Smooth muscle cell (in vitro differentiated cells): ENCODE measurements around the gene RALB. TPM values are rescaled to one million over a fixed set of nuclear protein-coding genes. Genes with fewer than 3 reads are reported as not detected.

Experiments used
- DNase-seq: peaks from one replicate; lab custom pipeline; 2025; ENCODE audit not compliant: unreplicated experiment; lab: John Stamatoyannopoulos, UW
- H2AFZ ChIP-seq: fragments of 200-600 bp; sonication (generic); 2 replicates; pipeline ENCODE4 v1.6.0; 2016; ENCODE audit warnings: antibody characterized with exemption, low read depth, mild to moderate bottlenecking
- H3F3A ChIP-seq: fragments of 200-600 bp; sonication (generic); 2 replicates; pipeline ENCODE4 v1.6.0; 2017; ENCODE audit warnings: antibody characterized with exemption, low read depth
- H3K27ac ChIP-seq: fragments of 200-600 bp; sonication (generic); 2 replicates; pipeline ENCODE4 v1.5.1; 2016; ENCODE audit warnings: low read depth, mild to moderate bottlenecking
- H3K27me3 ChIP-seq: fragments of 200-600 bp; sonication (generic); 2 replicates; pipeline ENCODE4 v1.6.1; 2016; ENCODE audit warnings: low read depth, mild to moderate bottlenecking
- H3K36me3 ChIP-seq: fragments of 200-600 bp; sonication (generic); 2 replicates; pipeline ENCODE4 v1.5.1; 2016; ENCODE audit warnings: low read depth
- H3K4me1 ChIP-seq: fragments of 200-600 bp; sonication (generic); 2 replicates; pipeline ENCODE4 v1.5.1; 2016; ENCODE audit warnings: low read depth
- H3K4me2 ChIP-seq: fragments of 200-600 bp; sonication (generic); 2 replicates; pipeline ENCODE4 v1.6.0; 2016; ENCODE audit warnings: mild to moderate bottlenecking
- H3K4me3 ChIP-seq: fragments of 200-600 bp; sonication (generic); 2 replicates; pipeline ENCODE4 v1.5.1; 2016; ENCODE audit warnings: mild to moderate bottlenecking
- H3K79me2 ChIP-seq: fragments of 200-600 bp; sonication (generic); 2 replicates; pipeline ENCODE4 v1.6.0; 2016; ENCODE audit warnings: low read depth, mild to moderate bottlenecking
- H3K9ac ChIP-seq: fragments of 200-600 bp; sonication (generic); 2 replicates; pipeline ENCODE4 v1.6.0; 2016; ENCODE audit warnings: low read depth
- H3K9me3 ChIP-seq: fragments of 200-600 bp; sonication (generic); replicated peaks from 2 replicates; pipeline ENCODE4 v1.5.1; 2016; ENCODE audit warnings: low read depth
- H4K20me1 ChIP-seq: fragments of 200-600 bp; sonication (generic); 2 replicates; pipeline ENCODE4 v1.6.0; 2016; ENCODE audit warnings: low read depth
- CTCF ChIP-seq: fragments of 200-600 bp; sonication (generic); IDR thresholded peaks from 2 replicates; pipeline ENCODE4 v1.5.1; 2017; ENCODE audit warnings: borderline replicate concordance, mild to moderate bottlenecking, antibody characterized with exemption; ENCODE audit not compliant: insufficient read depth, poor library complexity, severe bottlenecking
- WGBS: methylation state at CpG from one replicate; pipeline ENCODE4 v1.1.7; 2016; ENCODE audit warnings: low lambda C conversion rate; 5-methylcytosine and 5-hydroxymethylcytosine counted together
- polyA plus RNA-seq: library from polyadenylated mRNA; unstranded; fragments of >200 nt; fragmentation: Nextera tagmentation; extraction: Ambion mirVana; gene quantifications from 2 replicates; pipeline ENCODE4 v1.2.1, GENCODE V29; 2016
- total RNA-seq: library from RNA; depleted of rRNA; stranded (reverse); fragments of >200 nt; gene quantifications from 2 replicates; pipeline ENCODE4 v1.2.3, GENCODE V29; 2014

Gene RALB
- total and polyA plus RNA-seq, 2 experiments from 2014 or later = 69.9 to 73.4 TPM

- Histone ChIP-seq H3K9me3 (no peaks in the 10 kb centered on the region), H3K27ac (no peak overlapping the region), H3K4me3 (no peak overlapping the region), H3K36me3 (no peaks in the 10 kb centered on the region), H4K20me1 (no peaks in the 10 kb centered on the region), H3K4me1 (peaks cover 28% of the 10 kb centered on the region), H3K79me2 (no peaks in the 10 kb centered on the region), H3K4me2 (peak overlapping the region; percentile 0), H3K9ac (no peak overlapping the region), H2AFZ (no peak overlapping the region), H3F3A (no peaks in the 10 kb centered on the region), H3K27me3 (no peaks in the 10 kb centered on the region)
- no peak for DNase-seq
- 12% methylated on average over 3 of the region's 3 CpGs for WGBS
- TF ChIP-seq CTCF = no peak
These were observed 9.4 kb upstream of the RALB start for GRCh38 chr2:120243211-120243610.

GRCh38 chr2:120243875-120244553 lies 8.6 kb upstream of the RALB start:
- DNase-seq = no peak
- Histone ChIP-seq H3K36me3 (no peaks in the 10 kb centered on the region), H3K4me1 (peaks cover 21% of the 10 kb centered on the region), H3K27ac (no peak overlapping the region), H3K4me3 (no peak overlapping the region), H3K27me3 (no peaks in the 10 kb centered on the region), H2AFZ (no peak overlapping the region), H4K20me1 (no peaks in the 10 kb centered on the region), H3F3A (no peaks in the 10 kb centered on the region), H3K79me2 (no peaks in the 10 kb centered on the region), H3K4me2 (no peak overlapping the region), H3K9me3 (no peaks in the 10 kb centered on the region), H3K9ac (no peak overlapping the region)
- no peak for TF ChIP-seq CTCF
- 98% methylated on average over 9 of the region's 9 CpGs for WGBS

DNA sequence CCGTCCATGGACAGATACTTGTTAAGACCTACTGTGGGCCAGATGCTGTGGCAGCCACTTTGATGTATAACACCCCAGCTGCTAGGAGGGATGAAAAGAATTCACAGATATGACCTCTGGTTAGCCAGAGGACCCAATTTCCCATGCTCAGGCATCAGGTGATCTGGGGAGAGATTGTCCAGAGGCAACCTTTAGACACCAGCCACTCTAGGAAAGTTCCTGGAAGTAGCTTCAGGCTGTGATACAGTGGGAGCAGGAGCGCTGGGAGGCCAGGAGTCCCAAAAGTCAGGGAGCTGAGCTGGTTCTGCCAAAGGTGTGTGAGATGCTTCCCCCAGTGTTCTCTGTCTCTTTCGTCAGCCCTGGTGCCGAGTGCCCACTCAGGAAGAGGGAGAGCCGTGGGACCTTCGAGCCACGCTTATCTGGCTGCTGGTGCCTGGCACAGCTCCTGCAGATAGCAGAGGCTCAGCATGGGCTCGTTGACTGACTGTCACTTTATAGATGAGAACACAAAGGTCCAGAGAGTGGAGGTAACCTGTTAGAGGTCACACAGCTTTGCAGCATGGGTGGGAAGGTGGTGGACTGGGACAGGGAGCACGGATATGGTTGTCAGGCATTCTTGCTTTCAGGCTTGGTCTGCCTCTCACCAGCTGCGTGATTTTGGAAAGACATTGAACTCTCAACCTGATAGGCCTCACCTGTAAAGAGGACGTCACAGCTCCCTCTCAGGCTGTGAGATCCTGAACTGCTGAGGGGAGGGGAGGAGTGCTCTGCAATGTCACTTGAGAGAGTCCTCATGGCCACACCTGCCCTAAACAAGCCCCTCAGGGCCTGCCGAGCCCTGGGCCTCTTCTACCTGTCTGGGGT lies 7.8 kb upstream of the RALB start:
- WGBS = 72% methylated on average over 12 of the region's 12 CpGs
- TF ChIP-seq CTCF = no peak
- Histone ChIP-seq H3K4me2 (no peak overlapping the region), H3K27me3 (no peaks in the 10 kb centered on the region), H3F3A (no peaks in the 10 kb centered on the region), H2AFZ (no peak overlapping the region), H3K9me3 (no peaks in the 10 kb centered on the region), H3K79me2 (no peaks in the 10 kb centered on the region), H3K4me1 (peaks cover 14% of the 10 kb centered on the region), H3K4me3 (no peak overlapping the region), H3K27ac (no peak overlapping the region), H3K36me3 (no peaks in the 10 kb centered on the region), H4K20me1 (no peaks in the 10 kb centered on the region), H3K9ac (no peak overlapping the region)
- DNase-seq = no peak
